ENCODE measurements around the gene ZNF792.
A peak's percentile ranks its signal among the peaks of the same experiment; 100 is the strongest.

Gene ZNF792

DNA sequence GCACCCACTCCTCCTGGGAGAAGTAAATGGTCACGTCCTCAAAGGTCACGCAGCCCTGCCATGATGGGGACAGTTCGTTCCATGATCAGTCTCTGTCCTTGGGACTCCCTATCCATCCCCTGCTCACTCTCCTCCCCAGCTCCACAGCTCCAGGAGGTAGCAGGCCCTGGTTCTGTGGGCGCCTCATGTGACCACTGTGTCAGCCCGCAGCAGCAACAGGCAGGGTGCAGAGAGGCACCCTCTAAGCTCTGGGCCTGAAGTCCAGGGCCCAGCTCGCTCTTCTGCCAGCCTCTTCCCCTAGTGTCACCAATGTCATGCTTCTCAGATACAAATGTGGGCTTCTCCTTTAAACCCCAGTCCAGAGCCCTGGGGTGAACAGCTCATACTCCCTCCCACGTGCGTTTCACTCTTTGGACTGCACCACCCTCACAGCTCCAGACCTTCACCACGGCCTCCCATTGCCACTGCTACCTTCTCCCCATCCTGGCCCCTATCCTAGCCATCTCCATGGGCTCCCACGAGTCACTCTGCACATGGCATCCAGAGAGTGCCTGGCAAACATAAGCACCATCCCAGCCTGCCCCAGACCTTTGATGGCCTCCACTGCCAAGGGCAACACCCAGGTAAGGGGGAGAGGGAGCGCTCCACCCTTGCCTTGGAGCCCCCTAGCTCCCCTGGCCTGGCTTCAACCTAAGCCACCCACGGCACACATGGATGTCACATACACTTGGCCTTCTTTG, 2.9 kb downstream of the ZNF792 start:
- H3K27ac ChIP-seq: no peak overlapping the region
- H3K4me2 ChIP-seq: 0 out of 2 replicates have a peak overlapping the region, but pooled peaks have one; percentile 89
- no peaks in the 10 kb centered on the region for H4K20me1 ChIP-seq
- no peak overlapping the region for H3K9ac ChIP-seq
- H3K9me3 ChIP-seq: peaks cover 77% of the 10 kb centered on the region
- H3K4me3 ChIP-seq: peak overlapping the region; percentile 92
- no peak for TF ChIP-seq Cebpa-rat (IDR thresholded peaks at IDR 0.05)
- 0 out of 2 replicates have a peak, but pooled peaks cover 8% of the 10 kb centered on the region for H3K27me3 ChIP-seq
- peaks cover 62% of the 10 kb centered on the region for H3K36me3 ChIP-seq
- H3K4me1 ChIP-seq: peaks cover 16% of the 10 kb centered on the region

DNA sequence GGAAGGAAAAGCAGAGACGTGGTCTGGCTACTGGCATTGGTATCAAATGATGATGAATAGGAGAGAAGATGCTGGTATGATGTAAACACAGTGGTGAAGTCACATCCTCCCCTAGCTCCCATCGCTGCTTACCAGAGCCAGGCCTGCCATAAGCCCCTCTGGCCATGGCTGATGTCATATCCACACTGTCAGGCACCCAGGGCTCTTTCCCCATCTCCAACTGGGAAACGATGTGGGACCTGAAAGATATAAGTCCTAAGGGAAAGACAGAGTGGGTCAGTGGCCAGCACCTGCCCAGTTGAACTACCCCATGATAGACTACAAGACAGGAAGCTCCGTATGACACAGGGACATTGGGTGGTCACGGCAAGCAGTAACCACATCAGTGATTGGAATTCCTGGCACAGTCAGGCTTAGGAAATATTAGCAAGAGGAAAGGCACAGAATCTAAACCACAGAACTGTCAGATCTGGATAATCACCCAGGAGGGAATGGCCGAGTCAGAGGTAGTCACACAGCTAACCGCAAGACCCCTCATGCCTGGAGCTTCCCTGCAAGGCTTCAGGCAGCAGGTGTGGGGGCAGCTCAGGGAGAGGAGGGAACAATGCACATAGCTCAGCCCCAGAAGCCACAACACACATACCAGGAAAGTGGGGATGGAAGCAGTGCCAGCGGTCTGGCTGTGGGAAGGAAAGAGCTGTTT, 3.8 kb downstream of the ZNF792 start:
- Histone ChIP-seq H3K9me3 (peaks cover 78% of the 10 kb centered on the region), H3K4me2 (no peak overlapping the region), H3K27me3 (0 out of 2 replicates have a peak, but pooled peaks cover 8% of the 10 kb centered on the region), H3K4me1 (peaks cover 16% of the 10 kb centered on the region), H3K9ac (no peak overlapping the region), H3K36me3 (peaks cover 71% of the 10 kb centered on the region), H4K20me1 (no peaks in the 10 kb centered on the region), H3K4me3 (peak overlapping the region; percentile 92), H3K27ac (no peak overlapping the region)
- no peak for TF ChIP-seq Cebpa-rat (IDR thresholded peaks at IDR 0.05)

DNA sequence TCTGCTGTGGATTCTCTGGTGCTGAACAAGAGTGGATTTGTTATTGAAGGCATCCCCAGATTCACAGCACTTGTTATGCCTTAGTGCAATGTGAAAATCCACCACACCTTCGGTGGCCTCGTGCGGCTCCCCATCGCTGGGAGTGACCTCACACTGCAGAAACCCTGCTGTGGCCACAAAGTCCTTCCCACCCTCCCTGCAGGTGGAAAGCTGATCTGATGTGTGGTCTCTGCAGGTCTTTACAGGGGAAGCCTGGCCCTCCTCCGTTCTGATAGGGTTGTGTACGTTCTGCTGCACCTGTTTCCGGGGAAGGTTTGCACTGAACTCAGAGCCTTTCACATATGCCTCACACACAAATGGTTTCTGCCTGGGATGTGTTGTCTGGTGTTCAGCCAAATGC, 5.0 kb downstream of the ZNF792 start:
- peak overlapping the region; percentile 92 for H3K4me3 ChIP-seq
- peaks cover 83% of the 10 kb centered on the region for H3K36me3 ChIP-seq

DNA sequence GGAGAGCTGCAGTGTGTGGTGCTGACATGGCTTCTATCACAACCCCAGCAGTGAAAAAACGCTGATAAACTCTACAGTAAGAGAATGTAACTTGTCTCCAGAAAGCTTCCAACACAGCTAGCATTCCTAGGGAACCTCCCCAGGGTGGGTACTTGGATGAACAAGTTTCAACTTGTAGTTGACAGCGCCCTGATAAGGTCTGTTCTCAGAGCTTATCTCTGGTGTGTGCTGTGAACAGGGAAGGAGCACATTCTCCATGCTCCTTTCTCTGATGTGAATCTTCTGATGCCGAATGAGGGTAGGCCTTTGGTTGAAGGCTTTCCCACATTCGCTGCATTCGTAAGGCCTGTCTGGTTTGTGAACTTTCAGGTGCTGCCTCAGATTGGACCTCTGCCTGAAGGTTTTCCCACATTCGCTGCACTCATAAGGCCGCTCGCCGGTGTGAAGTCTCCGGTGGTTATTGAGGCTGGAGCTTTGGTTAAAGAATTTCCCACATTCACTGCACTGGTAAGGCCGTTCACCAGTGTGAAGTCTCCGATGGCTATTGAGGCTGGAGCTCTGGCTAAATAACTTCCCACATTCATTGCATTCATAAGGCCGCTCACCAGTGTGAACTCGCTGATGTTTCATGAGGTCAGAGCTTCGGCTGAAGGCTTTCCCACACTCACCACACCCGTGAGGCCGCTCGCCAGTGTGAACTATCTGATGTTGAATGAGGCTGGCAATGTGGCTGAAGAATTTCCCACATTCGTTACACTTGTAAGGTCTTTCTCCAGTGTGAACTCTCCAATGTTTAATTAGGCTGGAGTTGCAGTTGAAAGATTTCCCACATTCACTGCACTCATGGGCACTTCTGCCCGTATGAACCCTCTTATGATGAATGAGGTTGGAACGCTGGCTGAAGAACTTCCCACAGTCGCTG, 5.9 kb downstream of the ZNF792 start:
- peaks cover 98% of the 10 kb centered on the region for H3K9me3 ChIP-seq
- H3K27me3 ChIP-seq: 0 out of 2 replicates have a peak, but pooled peaks cover 8% of the 10 kb centered on the region
- no peaks in the 10 kb centered on the region for H4K20me1 ChIP-seq
- H3K4me2 ChIP-seq: no peak overlapping the region
- no peak overlapping the region for H3K27ac ChIP-seq
- H3K9ac ChIP-seq: no peak overlapping the region
- TF ChIP-seq Cebpa-rat (IDR thresholded peaks at IDR 0.05): no peak
- H3K4me3 ChIP-seq: peak overlapping the region; percentile 92
- peaks cover 92% of the 10 kb centered on the region for H3K36me3 ChIP-seq
- H3K4me1 ChIP-seq: peaks cover 16% of the 10 kb centered on the region

More for the DNA sequence above, 5.0 kb downstream of the ZNF792 start:
- 0 out of 2 replicates have a peak, but pooled peaks cover 8% of the 10 kb centered on the region for H3K27me3 ChIP-seq
- H3K9ac ChIP-seq: no peak overlapping the region
- H3K4me2 ChIP-seq: no peak overlapping the region
- H3K27ac ChIP-seq: no peak overlapping the region
- H4K20me1 ChIP-seq: no peaks in the 10 kb centered on the region
- peaks cover 89% of the 10 kb centered on the region for H3K9me3 ChIP-seq
- no peak for TF ChIP-seq Cebpa-rat (IDR thresholded peaks at IDR 0.05)
- peaks cover 16% of the 10 kb centered on the region for H3K4me1 ChIP-seq

DNA sequence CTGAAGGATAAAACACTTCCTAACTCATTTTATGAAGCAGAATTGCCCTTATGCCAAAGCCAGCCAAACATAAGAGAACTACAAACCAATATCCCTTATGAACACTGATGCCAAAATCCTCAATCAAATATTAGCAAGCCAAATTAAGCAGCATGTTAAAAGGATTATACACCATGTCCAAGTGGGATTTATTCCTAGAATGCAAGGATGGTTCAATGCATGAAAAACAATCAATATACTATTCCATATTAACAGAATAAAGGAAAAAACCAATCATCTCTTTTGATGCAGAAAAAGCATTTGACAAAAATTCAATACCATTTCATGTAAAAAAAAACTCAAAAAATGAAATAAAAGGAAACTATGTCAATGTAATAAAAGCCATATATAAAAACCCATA, 10.9 kb downstream of the ZNF792 start:
- no peak overlapping the region for H3K9ac ChIP-seq

DNA sequence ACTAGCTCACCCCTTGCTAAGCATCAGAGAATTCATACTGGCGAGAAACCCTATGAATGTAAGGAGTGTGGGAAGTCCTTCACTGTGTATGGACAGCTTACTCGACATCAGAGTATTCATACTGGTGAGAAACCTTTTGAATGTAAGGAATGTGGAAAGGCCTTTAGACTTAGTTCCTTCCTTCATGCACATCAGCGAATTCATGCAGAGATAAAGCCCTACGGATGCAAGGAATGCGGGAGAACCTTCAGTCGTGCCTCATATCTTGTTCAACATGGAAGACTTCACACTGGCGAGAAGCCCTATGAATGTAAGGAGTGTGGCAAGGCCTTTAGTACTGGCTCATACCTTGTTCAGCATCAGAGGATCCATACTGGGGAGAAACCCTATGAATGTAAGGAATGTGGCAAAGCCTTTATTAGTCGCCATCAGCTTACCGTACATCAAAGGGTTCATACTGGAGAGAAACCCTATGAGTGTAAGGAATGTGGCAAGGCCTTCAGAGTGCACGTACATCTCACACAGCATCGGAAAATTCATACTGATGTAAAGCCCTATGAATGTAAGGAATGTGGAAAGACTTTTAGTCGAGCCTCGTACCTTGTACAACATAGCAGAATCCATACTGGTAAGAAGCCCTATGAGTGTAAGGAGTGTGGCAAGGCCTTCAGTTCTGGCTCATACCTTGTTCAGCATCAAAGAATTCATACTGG, 20.0 kb downstream of the ZNF792 start:
- no peak overlapping the region for H3K27ac ChIP-seq
- H3K9ac ChIP-seq: no peak overlapping the region
- no peak for TF ChIP-seq Cebpa-rat (IDR thresholded peaks at IDR 0.05)
- H3K4me2 ChIP-seq: no peak overlapping the region
- H4K20me1 ChIP-seq: no peaks in the 10 kb centered on the region
- no peak overlapping the region; the same call in 1 of the 2 replicates for H3K4me3 ChIP-seq
- H3K9me3 ChIP-seq: peaks cover 87% of the 10 kb centered on the region
- H3K27me3 ChIP-seq: no peaks in the 10 kb centered on the region
- no peaks in the 10 kb centered on the region for H3K4me1 ChIP-seq
- H3K36me3 ChIP-seq: peaks cover 62% of the 10 kb centered on the region

More for the DNA sequence above, 10.9 kb downstream of the ZNF792 start:
- no peaks in the 10 kb centered on the region for H3K27me3 ChIP-seq
- no peak overlapping the region for H3K4me3 ChIP-seq
- no peak overlapping the region for H3K27ac ChIP-seq
- no peaks in the 10 kb centered on the region for H4K20me1 ChIP-seq
- H3K4me1 ChIP-seq: no peaks in the 10 kb centered on the region
- peaks cover 87% of the 10 kb centered on the region for H3K36me3 ChIP-seq
- peaks cover 100% of the 10 kb centered on the region for H3K9me3 ChIP-seq
- TF ChIP-seq Cebpa-rat (IDR thresholded peaks at IDR 0.05): no peak
- H3K4me2 ChIP-seq: no peak overlapping the region

DNA sequence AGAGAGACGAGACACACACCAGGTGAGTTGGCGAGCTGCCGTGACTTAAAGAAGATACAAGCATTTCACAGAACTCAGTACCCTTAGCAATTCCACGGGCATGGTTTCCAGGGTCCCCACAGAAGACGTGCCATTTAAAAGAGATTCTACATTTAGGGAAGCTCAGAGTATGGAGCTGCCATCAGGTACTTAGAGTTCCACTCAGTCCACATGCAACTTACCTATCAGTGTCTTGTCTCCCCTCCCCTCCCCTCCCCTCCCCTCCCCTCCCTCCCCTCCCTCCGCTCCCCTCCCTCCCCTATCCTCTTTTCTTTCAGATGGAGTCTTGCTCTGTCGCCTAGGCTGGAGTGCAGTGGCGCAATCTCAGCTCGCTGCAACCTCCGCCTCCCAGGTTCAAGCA, 25.1 kb downstream of the ZNF792 start:
- Histone ChIP-seq H3K9me3 (peaks cover 55% of the 10 kb centered on the region), H3K4me1 (no peaks in the 10 kb centered on the region), H3K36me3 (peaks cover 41% of the 10 kb centered on the region), H3K4me3 (no peak overlapping the region), H3K9ac (no peak overlapping the region), H4K20me1 (no peaks in the 10 kb centered on the region), H3K27ac (no peak overlapping the region), H3K27me3 (no peaks in the 10 kb centered on the region), H3K4me2 (no peak overlapping the region)
- TF ChIP-seq Cebpa-rat (IDR thresholded peaks at IDR 0.05): no peak

DNA sequence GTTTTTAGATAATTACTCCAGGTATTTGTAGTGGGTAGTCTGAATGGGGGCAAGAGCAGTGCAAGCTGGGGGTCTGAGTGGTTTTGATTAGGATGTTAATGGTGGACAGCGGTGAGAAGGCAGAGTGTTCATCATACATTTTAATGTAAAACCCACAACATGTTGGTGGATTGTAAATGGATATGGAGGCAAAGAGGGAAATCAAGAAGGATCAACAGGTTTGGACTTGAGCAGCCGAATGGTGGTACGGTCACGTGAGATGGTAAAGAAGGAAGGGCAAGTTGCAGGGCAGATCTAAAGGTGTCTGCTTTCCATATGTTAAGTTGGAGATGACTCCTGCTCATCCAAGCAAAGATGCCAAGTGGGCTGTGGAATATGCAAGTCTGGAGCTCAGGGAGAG, 27.8 kb downstream of the ZNF792 start:
- H3K27ac ChIP-seq: no peak overlapping the region
- H3K9ac ChIP-seq: no peak overlapping the region
- no peak overlapping the region for H3K4me2 ChIP-seq
- no peaks in the 10 kb centered on the region for H4K20me1 ChIP-seq
- H3K4me1 ChIP-seq: no peaks in the 10 kb centered on the region
- no peak overlapping the region for H3K4me3 ChIP-seq
- H3K9me3 ChIP-seq: peaks cover 28% of the 10 kb centered on the region
- no peaks in the 10 kb centered on the region for H3K27me3 ChIP-seq
- TF ChIP-seq Cebpa-rat (IDR thresholded peaks at IDR 0.05): no peak
- H3K36me3 ChIP-seq: peaks cover 26% of the 10 kb centered on the region; the same call in 1 of the 2 replicates

DNA sequence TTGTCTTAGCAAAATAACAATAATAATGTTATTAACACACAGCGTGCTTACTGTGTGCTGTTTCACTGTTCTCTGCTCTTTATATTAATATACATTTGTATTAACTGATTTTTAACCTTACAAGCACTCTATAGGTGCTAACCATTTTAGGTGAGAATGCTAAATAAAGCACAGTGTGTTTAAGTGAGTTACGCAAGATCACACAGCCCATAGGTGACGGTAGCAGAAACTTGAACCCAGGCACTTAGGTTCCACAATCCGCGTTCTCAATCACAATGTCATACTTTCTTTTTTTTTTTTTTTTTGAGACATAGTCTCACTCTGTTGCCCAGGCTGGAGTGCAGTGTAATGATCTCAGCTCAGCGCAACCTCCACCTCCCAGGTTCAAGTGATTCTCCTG, 31.5 kb downstream of the ZNF792 start:
- Histone ChIP-seq H3K9ac (no peak overlapping the region), H4K20me1 (no peaks in the 10 kb centered on the region), H3K27me3 (no peaks in the 10 kb centered on the region)

More for the DNA sequence above, 31.5 kb downstream of the ZNF792 start:
- no peak for TF ChIP-seq Cebpa-rat (IDR thresholded peaks at IDR 0.05)
- H3K4me2 ChIP-seq: no peak overlapping the region
- H3K4me1 ChIP-seq: peaks cover 4% of the 10 kb centered on the region; the same call in 1 of the 2 replicates
- peaks cover 21% of the 10 kb centered on the region for H3K9me3 ChIP-seq
- H3K27ac ChIP-seq: no peak overlapping the region
- H3K36me3 ChIP-seq: peaks cover 27% of the 10 kb centered on the region; the same call in 1 of the 2 replicates
- no peak overlapping the region for H3K4me3 ChIP-seq

Measured in BLaER1 (cell line).